Testis (tissue), 3 donors: Measurements from ENCODE around the gene RHOBTB3. TPM values are rescaled to one million over a fixed set of nuclear protein-coding genes. Genes with fewer than 3 reads are reported as not detected.
"Not testable (repeated sequence)": the region's sequence is repeated elsewhere in the genome, so short reads cannot be mapped to it uniquely, and the experiment has no call there.

Source experiments
- DNase-seq: peaks from one replicate; pipeline ENCODE4 v3.0.0-alpha.2; 2019
- H3K27ac ChIP-seq, 2 donors: fragments of 200-600 bp; sonication (generic); one replicate each; pipeline ENCODE4 v1.5.1; 2019
- H3K27me3 ChIP-seq: fragments of 200-600 bp; sonication (generic); one replicate; pipeline ENCODE4 v1.5.1; 2019
- H3K36me3 ChIP-seq: fragments of 200-600 bp; sonication (generic); one replicate; pipeline ENCODE4 v1.5.1; 2017; ENCODE audit warnings: low read depth; ENCODE audit errors: missing control alignments
- H3K4me1 ChIP-seq: fragments of 200-600 bp; sonication (generic); one replicate; pipeline ENCODE4 v1.5.1; 2019
- H3K4me3 ChIP-seq, 2 donors: fragments of 200-600 bp; sonication (generic); one replicate each; pipeline ENCODE4 v1.5.1; 2017 to 2019
- H3K9me3 ChIP-seq: fragments of 200-600 bp; sonication (generic); one replicate; pipeline ENCODE4 v1.5.1; 2017
- POLR2A ChIP-seq: fragments of 450-650 bp; IDR thresholded peaks from one replicate; pipeline ENCODE4 v1.6.1; 2017; ENCODE audit warnings: antibody characterized with exemption, mild to moderate bottlenecking, moderate library complexity
- WGBS, 2 donors: methylation state at CpG; one replicate each; pipeline ENCODE4 v1.1.5; 2018; 5-methylcytosine and 5-hydroxymethylcytosine counted together
- intact Hi-C: fragments of 100-400 bp; cut with DNase I; formaldehyde crosslinking; loops from one replicate; pipeline ENCODE4 v1.15.1; 2023; ENCODE audit warnings: low total_unique reads
- polyA plus RNA-seq: library from polyadenylated mRNA; stranded (reverse); fragments of 350-450 nt; fragmentation: Illumina TruSeq; extraction: RNeasy Lipid Tissue Mini Kit (QIAGEN cat#74804); gene quantifications from one replicate; pipeline ENCODE4 v1.2.3, GENCODE V29; 2014; ENCODE audit warnings: low read depth, low replicate concordance; ENCODE audit not compliant: insufficient read depth
- total RNA-seq, 2 donors: library from RNA; depleted of rRNA; stranded (reverse); fragments of >200 nt; gene quantifications; one replicate each; pipeline ENCODE4 v1.2.3, GENCODE V29; 2016
- TF ChIP-seq, protein P1 (sequence below), 3 experiments: fragments of 450-650 bp in 2 of 3; fragments of 200-600 bp in 1 of 3; sonication (generic) in 1 of 3; IDR thresholded peaks; one replicate each; pipeline ENCODE4 v1.5.1; 2016 to 2019; ENCODE audit warnings: antibody characterized with exemption in 3 of 3, mild to moderate bottlenecking in 2 of 3, moderate library complexity in 1 of 3

Gene RHOBTB3
- total and polyA plus RNA-seq, 3 donors from 2014 or later, result 44.1 to 190 (median 163) TPM

DNA sequence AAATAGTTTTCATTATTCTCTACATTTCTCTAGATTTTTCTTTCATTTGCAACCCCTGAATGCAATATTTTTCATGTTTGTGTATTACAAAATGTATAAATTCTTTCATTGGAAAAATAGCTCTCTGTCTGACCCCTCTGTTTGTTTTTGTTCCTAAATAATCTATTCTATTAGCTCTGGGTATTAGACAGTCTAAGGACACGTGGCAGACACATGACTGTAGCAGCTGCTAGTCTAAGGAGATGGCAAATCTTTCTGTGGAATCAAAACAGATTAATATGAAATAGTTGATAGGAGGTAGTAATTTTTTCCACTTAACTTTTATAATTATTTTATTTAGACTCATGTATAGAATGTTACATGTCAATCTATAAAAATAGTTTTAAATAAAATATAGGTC, 27.0 kb upstream of the RHOBTB3 start:
- Histone ChIP-seq H3K4me3 (no peak overlapping the region), H3K4me1 (no peaks in the 10 kb centered on the region), H3K36me3 (no peaks in the 10 kb centered on the region), H3K27ac (no peak overlapping the region), H3K9me3 (no peaks in the 10 kb centered on the region), H3K27me3 (no peaks in the 10 kb centered on the region)
- no peak for TF ChIP-seq POLR2A
- TF ChIP-seq, protein P1, sequence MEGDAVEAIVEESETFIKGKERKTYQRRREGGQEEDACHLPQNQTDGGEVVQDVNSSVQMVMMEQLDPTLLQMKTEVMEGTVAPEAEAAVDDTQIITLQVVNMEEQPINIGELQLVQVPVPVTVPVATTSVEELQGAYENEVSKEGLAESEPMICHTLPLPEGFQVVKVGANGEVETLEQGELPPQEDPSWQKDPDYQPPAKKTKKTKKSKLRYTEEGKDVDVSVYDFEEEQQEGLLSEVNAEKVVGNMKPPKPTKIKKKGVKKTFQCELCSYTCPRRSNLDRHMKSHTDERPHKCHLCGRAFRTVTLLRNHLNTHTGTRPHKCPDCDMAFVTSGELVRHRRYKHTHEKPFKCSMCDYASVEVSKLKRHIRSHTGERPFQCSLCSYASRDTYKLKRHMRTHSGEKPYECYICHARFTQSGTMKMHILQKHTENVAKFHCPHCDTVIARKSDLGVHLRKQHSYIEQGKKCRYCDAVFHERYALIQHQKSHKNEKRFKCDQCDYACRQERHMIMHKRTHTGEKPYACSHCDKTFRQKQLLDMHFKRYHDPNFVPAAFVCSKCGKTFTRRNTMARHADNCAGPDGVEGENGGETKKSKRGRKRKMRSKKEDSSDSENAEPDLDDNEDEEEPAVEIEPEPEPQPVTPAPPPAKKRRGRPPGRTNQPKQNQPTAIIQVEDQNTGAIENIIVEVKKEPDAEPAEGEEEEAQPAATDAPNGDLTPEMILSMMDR (IDR thresholded peaks at IDR 0.05), result no peak
- WGBS, 2 donors, result 24 to 41% methylated on average over 1 of the region's 1 CpG
- peak; percentile 26 for DNase-seq
- intact Hi-C loops, result no loop called here

DNA sequence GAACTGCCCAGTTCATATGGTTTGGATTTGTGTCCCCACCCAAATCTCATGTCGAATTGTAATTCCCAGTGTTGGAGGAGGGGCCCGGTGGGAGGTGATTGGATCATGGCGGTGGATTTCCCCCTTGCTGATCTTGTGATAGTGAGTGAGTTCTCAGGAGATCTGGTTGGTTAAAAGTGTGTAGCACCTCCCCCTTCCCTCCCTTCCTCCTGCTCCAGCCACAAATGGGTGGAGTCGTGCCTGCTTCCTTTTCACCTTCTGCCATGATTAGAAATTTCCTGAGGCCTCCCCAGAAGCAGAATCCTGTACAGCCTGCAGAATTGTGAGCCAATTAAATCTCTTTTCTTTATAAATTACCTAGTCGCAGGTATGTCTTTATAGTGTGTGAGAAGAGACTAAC, 24.9 kb upstream of the RHOBTB3 start:
- not testable (repeated sequence) for DNase-seq
- WGBS, 2 donors, result 91 to 96% methylated on average over 5 of the region's 5 CpGs

DNA sequence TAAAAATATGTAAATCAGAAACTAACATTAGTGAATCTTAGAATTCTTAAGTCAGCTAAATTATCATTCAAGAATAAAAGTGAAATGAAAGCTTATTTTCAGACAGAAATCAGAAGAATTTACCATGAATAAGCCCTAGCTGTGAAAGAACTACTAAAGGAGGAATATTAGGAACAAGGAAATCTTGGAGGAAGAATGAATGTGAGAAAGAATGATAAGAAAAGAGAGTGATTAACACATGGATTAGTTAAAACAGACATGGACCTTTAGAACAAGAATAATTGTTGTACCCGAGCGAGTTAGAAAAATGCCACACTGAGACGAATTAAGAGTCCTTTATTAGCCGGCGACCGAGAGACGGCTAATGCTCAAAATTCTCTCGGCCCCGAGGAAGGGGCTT, 24.1 kb upstream of the RHOBTB3 start:
- H3K27me3 ChIP-seq, result no peaks in the 10 kb centered on the region
- no peak overlapping the region for H3K27ac ChIP-seq
- intact Hi-C loops, result no loop called here
- H3K4me1 ChIP-seq, result peaks cover 5% of the 10 kb centered on the region
- no peak for DNase-seq
- no peaks in the 10 kb centered on the region for H3K36me3 ChIP-seq
- no peak overlapping the region for H3K4me3 ChIP-seq
- H3K9me3 ChIP-seq, result no peaks in the 10 kb centered on the region
- 74 to 82% methylated on average over 9 of the region's 9 CpGs for WGBS, 2 donors
- no peak for TF ChIP-seq POLR2A
- TF ChIP-seq, protein P1 (IDR thresholded peaks at IDR 0.05), result no peak

More for the DNA sequence above, 24.9 kb upstream of the RHOBTB3 start:
- H3K4me1 ChIP-seq, H3K27ac ChIP-seq, intact Hi-C loops, H3K9me3 ChIP-seq, H3K4me3 ChIP-seq, H3K36me3 ChIP-seq, H3K27me3 ChIP-seq: not testable (repeated sequence)

DNA sequence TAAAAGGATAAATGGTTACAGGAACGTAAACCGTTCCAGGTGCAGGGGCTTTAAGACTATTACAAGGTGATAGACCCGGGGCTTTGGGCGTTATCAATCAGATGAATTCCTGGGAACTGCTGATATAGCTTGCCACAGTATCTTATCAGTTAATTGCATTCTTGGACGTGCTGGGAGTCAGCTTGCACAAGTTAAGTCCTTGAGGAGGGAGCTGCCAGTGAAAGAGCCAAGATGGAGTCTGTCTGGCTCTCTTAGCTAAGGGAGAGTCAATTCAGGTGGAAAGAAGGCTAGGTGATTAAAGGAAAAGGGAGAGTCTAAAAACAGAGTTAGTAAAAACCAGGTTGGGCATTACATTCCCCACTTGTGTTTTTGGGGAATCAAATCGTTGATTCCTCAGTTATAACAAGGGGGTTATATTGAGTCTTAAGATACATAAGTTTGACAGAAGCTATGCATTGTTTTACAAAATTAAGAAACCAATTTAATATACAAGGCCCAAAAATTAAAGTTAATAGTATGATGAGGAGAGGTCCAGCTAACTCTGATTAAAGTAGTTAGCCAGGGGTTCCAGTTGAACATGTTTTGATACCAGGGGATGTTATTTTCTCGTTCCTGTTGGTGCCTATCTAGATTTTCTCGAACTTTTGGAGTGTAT, 23.5 kb upstream of the RHOBTB3 start:
- H3K27me3 ChIP-seq, DNase-seq, H3K4me3 ChIP-seq, H3K36me3 ChIP-seq, H3K9me3 ChIP-seq, H3K27ac ChIP-seq, intact Hi-C loops, H3K4me1 ChIP-seq: not testable (repeated sequence)
- 73 to 85% methylated on average over 8 of the region's 8 CpGs for WGBS, 2 donors

DNA sequence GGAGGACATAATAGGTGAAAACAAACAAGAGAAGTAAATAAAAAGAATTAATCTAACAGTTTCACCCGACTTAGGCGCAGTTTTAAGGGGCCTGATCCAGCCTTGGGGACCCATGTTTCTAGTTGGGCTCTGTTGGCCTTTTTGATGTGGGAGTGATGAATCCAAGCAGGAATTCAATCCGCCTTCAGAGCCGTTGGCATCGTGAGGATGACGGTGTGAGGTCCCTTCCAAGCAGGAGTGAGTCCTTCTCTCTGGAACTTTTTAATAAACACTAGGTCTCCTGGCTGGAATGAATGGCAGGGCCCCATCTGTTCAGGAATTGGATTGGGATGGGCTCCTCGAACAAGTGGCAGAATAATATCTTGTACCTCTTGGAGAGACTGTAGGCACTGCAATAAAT, 22.3 kb upstream of the RHOBTB3 start:
- WGBS, 2 donors, result 89 to 96% methylated on average over 6 to 7 of the region's 7 CpGs
- intact Hi-C loops, result no loop called here
- no peak for DNase-seq
- no peaks in the 10 kb centered on the region for H3K36me3 ChIP-seq
- no peak for TF ChIP-seq POLR2A
- TF ChIP-seq, protein P1 (IDR thresholded peaks at IDR 0.05), result no peak
- no peak overlapping the region for H3K4me3 ChIP-seq
- no peaks in the 10 kb centered on the region for H3K27me3 ChIP-seq
- H3K9me3 ChIP-seq, result no peaks in the 10 kb centered on the region
- no peak overlapping the region for H3K27ac ChIP-seq
- peaks cover 5% of the 10 kb centered on the region for H3K4me1 ChIP-seq
